NCI-H2029 treated with DMSO at 0.1 percent for 48 hours (cell line): ENCODE results near the gene YIF1B.
A peak's percentile ranks its signal among the peaks of the same experiment; 100 is the strongest.
"Not testable (repeated sequence)": the region's sequence is repeated elsewhere in the genome, so short reads cannot be mapped to it uniquely, and the experiment has no call there.

Source experiments
- DNase-seq: peaks from one replicate; lab custom pipeline; 2025; lab: John Stamatoyannopoulos, UW

YIF1B gene, protein sequence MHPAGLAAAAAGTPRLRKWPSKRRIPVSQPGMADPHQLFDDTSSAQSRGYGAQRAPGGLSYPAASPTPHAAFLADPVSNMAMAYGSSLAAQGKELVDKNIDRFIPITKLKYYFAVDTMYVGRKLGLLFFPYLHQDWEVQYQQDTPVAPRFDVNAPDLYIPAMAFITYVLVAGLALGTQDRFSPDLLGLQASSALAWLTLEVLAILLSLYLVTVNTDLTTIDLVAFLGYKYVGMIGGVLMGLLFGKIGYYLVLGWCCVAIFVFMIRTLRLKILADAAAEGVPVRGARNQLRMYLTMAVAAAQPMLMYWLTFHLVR

DNA sequence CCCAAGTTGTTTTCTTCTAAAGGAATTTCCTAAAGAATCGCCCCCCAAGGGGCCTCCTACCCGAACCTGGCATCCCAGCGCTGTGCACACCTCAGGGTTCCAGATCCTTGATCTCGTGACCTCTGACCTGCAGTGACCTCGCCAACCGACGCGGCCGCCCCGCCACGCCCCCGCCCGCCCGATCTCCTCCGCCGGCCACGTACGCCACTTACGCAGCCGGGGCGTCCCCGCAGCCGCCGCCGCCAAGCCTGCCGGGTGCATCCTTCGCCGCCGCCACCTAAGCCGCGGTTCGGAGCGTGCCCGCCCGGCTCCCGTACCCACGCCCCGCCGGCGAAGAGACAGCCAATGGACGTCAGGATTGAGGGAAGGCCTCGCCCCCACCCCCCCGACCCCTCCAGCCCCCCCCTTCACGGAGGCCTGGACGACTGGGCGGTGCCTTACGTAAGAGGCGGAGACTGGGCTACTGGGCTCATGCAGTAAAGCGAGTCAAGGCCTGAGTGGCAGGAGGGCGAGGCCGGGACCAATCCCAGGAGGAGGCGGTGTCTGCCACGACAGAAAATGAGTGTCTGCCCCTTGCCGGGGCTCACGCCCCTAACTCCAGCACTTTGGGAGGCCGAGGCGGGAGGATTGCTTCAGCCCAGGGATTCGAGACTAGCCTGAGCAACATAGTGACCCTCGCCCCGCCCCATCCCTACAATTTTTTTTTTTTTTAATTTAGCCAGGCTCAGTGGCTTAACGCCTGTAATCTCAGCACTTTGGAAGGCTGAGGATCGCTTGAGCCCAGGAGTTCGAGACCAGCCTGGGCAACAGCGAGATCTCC is at the start of gene YIF1B:
YIF1B (minus strand) TSS at position 291 of the 820 bp plus-strand sequence; CDS start at position 261, 30 bp downstream.
- DNase-seq, result peak; percentile 93

DNA sequence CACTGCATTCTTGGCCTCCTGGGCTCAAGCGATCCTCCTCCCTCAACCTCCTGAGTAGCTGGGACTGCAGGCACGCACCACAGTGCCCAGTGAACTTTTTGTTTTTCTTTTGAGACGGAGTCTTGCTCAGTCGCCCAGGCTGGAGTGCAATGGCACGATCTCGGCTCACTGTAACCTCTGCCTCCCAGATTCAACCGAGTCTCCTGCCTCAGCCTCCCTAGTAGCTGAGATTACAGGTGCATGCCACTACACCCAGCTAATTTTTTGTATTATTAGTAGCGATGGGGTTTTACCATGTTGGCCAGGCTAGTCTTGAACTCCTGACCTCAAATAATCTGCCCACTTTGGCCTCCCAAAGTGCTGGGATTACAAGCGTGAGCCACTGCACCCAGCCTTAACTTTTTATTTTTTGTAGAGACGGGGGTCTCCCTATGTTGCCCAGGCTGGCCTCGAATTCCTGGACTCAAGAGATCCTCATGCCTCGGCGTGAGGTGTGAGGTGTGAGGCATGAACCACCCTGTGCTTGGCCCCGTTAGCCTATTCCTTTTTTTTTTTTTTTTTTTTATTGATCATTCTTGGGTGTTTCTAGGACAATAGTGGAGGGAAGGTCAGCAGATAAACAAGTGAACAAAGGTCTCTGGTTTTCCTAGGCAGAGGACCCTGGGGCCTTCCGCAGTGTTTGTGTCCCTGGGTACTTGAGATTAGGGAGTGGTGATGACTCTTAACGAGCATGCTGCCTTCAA is 47.4 kb upstream of the YIF1B start:
- DNase-seq, result not testable (repeated sequence)

DNA sequence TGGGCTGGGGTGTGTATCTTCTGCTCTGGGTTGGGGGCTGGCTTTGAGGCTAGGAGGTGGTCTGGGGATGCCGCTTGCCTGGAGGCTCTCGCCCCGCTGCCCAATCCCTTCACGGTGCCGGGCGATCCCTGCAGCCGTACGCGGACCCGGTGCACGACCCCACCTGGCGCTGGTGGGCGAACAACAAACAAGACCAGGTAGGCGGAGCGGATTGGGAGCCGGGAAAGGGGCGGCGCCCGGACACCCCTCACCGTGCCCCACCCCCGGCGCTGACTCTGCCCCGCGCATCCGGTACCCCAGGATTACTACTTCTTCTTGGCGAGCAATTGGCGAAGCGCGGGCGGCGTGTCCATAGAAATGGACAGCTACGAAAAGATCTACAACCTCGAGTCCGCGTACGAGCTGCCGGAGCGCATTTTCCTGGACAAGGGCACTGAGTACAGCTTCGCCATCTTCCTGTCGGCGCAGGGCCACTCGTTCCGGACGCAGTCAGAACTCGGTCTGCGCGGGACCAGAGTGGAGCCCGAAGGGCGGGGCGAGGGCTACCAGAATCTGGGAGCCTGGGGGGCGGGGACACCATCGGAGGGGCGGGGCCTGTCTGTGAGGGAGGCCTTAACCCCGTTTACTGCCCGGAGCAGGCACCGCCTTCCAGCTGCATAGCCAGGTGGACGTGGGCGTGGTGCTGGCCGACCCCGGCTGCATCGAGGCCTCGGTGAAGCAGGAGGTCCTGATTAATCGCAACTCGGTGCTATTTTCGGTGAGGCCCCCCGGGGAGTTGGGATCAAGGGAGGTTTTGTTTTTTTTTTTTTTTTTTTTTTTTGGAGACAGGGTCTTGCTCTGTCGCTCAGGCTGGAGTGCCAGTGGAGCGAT is 46.6 kb upstream of the YIF1B start:
- DNase-seq, result no peak

DNA sequence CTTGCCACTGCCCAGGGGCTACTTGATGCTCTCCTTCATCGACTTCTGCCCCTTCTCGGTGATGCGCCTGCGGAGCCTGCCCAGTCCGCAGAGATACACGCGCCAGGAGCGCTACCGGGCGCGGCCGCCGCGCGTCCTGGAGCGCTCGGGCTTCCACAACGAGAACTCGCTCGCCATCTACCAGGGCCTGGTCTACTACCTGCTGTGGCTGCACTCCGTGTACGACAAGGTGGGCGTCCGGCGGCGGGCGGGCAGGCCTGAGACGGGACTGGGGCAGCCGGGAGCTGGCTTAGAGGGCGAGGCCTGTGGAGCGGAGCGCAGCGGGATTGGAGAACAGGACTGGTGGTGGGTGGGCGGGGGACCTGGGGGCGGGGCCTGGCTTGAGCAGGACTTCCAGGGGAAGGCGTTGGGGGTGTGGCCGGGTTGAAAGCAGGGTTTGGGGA is 45.9 kb upstream of the YIF1B start:
- DNase-seq, result no peak

DNA sequence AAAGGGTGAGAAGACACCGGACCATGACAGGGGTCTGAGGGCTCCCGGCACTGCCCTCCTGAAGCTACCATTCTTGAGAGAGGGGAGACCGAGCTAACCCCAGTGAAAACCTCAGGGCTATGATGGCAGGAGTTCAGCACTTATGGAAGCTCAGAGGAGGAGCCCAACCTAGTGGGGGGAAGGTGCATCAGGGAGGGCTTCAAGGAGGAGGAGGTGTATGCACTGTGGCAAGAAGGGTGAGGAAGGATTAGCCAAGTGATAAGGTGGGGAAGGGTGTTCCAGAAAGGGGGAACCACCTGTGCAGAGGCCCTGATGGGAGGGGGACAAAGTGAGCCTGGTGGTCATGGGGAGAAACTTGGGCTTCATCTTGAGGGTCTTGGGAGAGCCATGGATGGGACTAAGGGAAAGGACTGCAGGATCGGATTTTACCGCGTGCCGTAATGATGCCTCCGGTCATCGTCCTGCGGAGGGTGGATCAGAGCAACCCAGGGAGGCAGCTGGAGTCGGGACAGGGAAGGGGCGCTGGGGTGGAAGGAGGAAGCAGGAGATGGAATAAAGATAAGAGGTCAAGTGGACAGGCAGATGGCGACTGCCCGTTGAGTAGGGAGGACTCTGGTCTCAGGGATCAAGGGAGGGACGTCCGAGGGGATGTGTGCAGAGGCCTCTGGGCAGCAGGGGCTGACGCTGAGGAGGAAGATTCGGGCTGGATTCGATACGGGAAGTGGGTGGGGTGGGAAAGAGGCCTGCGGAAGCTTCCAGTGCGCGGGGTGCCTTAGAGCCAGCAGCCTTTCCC is 45.3 kb upstream of the YIF1B start:
- no peak for DNase-seq

DNA sequence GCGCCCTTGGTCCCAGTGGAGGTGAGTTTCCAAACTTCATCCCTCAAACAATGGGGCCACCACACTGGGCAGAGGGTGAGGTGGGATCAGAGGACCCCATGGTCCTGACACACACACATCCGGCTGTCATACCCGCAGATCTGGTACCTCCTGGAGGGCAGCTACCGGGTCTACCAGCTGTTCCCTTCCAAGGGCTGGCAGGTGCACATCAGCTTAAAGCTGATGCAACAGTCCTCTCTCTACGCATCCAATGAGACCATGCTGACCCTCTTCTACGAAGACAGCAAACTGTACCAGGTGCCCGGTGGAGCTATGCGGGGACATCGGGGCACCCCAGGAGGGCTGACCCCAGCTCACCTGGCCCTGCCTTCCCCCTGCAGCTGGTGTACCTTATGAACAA is 44.6 kb upstream of the YIF1B start:
- no peak for DNase-seq

DNA sequence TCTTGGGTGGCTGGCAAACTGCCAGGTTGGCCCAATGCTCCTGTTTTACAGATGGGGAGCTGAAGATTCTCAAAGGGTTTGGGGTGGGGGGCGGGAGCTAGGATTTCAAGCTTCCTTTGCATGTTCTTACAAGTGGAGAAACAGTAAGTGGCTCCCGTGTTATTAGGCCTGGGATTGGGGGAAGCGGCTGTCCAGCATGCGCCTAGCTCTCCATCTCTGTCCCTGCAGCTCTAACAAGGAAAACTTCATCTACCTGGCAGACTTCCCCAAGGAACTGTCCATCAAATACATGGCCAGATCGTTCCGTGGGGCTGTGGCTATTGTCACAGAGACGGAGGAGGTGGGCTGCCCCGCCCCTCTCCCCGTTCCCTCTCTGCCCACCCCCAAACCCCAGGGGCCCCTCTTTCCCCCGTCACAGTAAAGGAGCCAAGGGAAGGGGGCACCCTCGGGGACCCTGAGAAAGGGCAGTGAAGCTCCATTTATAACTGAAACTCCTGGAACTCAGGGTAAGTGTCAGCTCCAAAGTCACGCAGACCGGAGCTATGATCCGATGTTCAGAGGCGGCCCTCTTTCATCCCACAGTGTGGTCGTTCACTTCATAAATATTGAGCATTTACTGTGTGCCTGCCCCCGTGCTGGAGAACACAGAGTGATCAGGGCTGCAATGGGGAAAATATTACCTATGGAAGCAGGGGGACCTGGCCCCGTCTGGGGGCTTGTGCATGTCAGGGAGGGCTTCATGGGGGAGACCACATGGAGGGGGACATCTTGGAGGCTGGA is 43.7 kb upstream of the YIF1B start:
- no peak for DNase-seq

DNA sequence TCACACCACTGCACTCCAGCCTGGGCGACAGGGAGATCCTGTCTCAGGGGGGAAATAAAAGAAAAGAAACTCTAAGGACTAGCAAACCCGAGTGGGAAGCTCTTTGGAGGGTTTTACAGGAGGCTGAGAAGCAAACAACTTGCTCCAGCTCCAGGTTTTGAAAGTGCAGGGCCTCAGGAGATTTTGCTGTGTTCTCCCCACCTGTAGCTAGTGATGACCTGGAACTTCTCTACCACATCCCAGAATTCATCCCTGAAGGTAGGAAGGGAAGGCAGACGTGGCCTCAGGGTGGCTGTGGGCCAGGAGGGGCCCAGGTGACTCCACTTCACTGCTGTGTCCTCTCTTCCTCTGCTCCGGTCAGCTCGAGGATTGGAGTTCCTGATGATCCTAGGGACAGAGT is 42.3 kb upstream of the YIF1B start:
- DNase-seq, result no peak

DNA sequence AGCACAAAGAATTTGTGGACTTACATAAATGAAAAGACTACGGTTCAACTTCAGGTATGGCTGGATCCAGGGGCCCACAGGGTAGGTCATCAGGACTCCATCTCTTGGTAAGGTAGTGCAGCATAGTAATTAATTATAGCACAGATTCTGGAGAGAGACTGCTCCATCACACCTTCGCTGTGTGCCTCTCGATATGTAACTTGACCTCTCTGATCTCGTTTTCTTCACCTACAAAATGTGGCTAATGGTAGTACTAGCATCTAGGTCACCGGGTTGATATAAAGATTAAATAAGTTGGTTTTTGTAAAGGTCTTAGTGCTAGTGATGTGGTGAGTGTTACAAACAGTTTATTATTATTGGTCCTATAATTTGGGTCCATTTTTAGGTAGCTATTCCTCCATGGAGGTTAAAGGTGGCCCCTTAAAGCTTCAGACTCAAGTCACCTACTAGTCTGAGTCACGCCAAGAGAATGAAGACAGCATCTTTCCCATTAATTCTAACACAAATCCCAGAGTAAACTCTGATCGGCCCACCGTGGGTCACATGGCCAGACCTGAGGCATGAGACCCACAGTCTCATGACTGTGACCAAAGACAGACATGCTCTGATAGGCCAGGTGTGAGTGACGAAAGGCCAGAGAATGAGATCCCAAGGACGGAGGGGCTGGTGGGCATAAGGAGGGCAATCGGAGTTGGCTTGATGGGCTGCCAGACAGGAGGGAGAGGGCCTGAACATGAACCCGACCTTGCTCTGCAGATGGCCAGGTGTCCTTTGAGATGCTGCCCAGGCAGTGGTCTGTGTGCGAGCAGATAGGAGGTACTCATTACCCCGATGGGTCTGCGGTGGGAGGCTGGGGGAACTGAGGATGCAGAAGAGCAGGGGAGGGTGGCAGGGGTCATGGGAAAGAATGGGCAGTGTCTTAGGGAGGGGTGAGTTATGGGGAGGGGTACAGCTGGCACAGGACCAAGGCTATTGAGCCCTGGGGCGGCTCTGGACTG is 40.3 kb upstream of the YIF1B start:
- DNase-seq, result no peak

DNA sequence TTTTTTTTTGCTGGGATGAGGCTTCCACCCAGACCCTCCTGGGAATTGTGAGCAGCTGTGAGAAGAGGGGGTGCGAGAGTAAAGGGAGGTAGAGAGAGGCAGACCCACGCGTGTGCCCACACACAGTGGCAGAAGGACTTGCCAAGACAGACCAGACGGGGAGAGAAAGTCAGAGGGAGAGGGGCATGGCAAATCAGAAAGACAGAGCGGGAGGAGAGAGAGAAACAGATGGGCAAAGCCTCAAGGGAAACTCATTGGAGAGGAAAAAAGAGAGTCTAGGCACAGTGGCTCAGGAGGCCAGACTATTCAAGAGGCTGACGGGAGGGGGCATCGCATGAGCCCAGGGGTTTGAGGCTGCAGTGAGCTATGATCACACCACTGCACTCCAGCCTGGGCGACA is 36.9 kb upstream of the YIF1B start:
- DNase-seq, result no peak

DNA sequence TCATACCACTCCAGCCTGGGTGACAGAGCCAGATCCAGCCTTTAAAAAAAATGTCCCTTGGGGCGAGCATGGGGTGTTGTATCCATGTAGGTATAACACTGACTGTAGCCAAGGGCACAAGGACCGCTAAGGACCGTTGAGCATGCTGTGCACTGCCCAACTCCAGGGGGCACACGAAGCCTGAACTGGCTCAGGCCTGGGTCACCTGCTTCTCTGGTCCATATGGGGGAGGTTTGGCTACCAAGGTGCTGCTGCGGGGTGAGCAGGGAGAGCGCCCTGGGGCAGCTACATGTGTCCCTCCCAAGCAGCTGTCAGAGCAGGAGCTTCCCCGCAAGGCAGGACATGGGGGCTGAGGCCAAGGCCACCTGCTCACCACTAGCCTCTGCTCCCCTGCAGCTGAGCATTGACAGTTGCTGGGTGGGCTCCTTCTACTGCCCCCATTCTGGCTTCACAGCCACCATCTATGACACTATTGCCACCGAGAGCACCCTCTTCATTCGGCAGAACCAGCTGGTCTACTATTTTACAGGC is 36.2 kb upstream of the YIF1B start:
- DNase-seq, result no peak

DNA sequence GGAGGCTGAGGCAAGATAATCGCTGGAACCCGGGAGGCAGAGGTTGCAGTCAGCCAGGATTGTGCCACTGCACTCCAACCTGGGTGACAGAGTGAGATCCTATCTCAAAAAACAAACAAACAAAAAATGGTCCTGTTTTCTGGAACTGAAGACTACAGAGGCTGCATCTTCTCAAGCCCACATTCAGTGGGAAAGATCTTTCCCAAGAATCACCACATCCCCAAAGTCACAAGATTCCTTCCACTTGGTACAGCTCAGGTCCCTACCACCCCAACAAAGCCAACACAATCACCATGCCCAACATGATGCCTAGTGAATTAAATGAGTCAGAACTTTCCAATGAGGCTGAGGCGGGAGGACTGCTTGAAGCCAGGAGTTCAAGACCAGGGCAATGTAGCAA is 35.1 kb upstream of the YIF1B start:
- DNase-seq, result no peak

DNA sequence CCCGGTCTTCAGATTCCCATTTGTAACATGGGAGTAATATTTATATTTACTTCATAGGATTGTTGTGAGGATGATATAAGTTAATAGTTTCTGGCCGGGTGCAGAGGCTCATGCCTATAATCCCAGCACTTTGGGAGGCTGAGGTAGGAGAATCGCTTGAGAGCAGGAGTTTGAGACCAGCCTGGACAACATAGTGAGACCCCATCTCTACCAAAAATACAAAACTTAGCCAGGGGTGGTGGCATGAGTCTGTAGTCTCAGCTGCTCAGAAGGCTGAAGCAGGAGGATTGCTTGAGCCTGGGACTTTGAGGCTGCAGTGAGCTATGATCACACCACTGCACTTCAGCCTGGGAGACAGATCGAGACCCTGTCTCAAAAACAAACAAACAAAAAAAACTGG is 31.1 kb upstream of the YIF1B start:
- DNase-seq, result no peak

DNA sequence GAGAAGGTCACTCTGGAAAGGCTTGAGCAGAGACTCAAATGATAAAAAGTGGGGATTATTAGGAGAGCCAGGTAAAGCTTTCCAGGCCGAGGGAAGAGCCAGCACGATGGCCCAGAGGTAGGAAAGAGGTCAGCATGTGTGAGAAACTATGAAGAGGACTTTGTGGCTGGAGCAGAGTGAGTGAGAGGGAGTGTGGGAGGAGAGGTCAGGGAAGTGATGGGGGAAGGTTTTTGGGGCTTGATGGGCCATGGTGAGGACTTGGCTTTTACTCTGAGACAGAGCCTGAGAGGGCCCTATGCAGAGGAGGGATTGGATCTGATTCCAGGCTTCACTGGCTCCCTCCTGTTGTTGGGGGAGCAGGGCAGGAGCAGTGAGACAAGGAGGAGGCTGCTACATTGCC is 25.2 kb upstream of the YIF1B start:
- no peak for DNase-seq

DNA sequence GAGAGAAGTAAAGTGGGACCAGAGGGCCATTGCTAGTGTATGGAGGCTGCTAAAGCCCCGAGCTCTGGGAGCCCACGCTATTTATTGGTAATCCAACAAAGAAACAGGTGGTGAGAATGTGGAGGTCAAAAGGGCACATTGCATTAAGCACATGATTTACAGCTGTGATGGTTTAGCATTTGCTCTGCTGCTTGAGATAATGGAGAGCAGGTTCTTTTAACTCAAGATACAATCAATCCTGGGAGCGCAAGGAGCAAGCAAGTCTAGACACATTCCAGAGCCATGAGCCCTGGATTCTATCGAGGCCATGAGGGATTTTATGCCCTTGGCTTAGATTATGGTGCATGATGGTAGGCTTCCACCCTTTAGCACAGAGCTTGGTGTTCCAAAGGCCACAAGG is 23.3 kb upstream of the YIF1B start:
- DNase-seq, result not testable (repeated sequence)

DNA sequence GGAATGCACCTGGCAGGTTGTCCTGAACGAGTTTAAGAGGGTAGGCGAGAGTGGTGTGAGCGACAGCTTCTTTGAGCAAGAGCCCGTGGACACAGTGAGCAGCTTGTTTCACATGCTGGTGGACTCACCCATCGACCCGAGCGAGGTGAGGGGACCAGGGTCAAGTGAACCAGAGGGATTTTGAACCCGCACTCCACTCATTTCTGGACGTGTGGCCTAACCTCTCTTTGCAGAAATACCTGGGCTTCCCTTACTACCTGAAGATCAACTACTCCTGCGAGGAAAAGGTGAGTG is 21.6 kb upstream of the YIF1B start:
- no peak for DNase-seq

DNA sequence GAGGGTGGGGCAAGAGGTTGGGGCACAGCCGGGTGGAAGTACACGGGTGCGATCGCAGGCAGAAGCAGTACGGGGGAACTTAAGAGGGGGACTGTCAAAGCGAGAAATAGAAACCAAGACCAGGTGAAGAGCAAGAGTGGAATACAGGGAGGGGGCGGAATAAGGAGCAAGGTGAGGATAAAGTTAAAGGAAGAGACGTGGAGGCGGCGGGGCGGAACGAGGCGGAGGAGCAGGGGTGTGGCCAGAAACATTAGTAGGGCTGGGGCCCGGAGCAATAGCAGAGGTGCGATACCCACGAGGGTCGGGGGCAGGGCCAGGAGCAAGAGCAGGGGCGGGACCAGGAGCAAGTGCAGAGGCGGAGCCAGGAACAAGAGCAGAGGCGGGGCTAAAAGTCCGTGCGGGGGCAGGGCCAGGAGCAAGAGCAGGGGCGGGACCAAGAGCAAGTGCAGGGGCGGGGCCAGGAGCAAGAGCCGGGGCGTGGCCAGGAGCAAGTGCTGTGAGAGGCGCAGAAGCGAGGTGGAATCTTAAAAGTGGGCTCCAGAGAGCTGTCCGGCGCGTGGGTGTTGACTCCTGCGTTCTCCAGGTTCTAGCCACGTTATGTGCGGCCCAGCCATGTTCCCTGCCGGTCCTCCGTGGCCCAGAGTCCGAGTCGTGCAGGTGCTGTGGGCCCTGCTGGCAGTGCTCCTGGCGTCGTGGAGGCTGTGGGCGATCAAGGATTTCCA is 21.1 kb upstream of the YIF1B start:
- DNase-seq, result peak; percentile 97
